ENCODE results near the gene SOWAHA.

Gene SOWAHA

DNA sequence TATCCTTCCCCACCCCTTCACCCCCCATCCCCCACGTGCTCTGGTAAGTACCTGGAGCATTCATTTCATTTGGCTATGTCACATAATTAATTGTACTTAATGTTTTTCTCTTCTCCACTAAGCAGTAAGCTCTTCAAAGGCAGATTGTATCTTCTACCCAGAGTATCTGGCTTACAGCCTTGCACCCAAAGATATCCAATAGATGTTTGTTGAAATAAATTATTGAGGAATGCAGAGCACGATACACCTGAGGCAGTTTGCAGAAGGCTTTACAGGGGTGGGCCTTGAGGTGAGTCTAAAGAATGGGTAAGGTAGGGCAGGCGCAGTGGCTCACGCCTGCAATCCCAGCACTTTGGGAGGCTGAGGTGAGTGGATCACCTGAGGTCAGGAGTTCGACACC, 2.5 kb upstream of the SOWAHA start:
- no peak for DNase-seq

DNA sequence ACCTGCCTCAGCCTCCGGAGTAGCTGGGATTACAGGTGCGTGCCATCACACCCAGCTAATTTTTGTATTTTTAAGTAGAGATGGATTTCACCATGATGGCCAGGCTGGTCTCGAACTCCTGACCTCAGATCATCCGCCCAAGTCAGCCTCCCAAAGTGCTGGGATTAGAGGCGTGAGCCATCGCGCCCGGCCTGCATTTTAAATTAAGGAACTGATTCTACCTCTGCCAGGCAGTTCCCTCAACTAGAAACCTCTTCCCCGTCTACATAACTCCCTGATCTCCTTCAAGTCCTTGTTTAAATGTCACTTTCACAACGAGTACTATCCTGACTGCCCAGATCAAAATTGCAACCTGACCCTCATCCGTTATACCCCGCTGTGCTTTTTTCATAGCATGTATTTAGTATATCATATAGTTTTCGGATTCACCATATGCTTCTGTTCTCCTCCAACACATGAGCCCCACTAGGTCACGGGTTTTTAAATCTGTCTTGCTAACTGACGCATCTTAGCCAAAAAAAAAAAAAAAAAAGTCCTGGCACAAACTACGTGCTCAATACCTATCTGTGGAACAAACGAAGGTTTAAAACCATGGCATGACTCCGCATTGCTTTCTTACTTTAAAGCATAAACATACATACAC, 858 bp upstream of the SOWAHA start:
- peak; percentile 29 to 31 for DNase-seq

DNA sequence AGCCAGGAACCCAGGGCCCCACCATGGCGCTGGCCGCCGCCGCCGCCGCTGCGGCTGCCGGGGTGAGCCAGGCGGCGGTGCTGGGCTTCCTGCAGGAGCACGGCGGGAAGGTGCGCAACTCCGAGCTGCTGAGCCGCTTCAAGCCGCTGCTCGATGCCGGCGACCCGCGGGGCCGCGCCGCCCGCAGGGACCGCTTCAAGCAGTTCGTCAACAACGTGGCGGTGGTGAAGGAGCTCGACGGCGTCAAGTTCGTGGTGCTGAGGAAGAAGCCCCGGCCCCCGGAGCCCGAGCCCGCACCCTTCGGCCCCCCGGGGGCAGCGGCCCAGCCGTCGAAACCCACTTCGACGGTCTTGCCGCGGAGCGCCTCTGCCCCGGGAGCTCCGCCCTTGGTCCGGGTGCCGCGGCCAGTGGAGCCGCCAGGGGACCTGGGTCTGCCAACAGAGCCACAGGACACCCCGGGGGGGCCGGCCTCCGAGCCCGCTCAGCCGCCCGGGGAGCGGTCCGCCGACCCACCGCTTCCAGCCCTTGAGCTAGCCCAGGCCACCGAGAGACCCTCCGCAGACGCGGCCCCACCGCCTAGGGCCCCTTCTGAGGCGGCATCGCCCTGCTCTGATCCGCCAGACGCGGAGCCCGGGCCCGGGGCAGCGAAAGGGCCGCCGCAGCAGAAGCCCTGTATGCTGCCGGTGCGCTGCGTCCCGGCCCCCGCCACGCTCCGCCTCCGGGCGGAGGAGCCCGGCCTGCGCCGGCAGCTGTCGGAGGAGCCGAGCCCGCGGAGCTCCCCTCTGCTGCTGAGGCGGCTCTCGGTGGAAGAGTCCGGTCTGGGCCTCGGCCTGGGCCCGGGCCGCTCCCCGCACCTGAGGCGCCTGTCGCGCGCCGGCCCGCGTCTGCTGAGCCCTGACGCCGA, 749 bp downstream of the SOWAHA start:
- no peak for DNase-seq

DNA sequence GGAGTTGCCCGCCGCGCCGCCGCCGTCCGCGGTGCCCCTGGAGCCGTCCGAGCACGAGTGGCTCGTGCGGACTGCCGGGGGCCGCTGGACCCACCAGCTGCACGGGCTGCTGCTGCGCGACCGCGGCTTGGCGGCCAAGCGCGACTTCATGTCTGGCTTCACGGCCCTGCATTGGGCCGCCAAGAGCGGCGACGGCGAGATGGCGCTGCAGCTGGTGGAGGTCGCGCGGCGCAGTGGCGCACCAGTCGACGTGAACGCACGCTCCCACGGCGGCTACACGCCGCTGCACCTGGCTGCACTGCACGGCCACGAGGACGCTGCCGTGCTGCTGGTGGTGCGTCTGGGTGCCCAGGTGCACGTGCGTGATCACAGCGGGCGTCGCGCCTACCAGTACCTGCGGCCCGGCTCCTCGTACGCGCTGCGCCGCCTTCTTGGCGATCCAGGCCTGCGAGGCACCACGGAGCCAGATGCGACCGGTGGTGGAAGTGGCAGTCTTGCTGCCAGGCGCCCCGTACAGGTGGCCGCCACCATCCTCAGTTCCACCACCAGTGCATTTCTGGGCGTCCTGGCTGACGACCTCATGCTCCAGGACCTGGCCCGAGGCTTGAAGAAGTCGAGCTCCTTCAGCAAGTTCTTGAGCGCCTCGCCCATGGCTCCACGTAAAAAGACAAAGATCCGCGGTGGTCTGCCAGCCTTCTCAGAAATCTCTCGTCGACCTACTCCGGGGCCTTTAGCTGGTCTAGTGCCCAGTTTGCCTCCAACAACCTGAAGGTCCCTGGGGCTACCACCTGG, 1.6 kb downstream of the SOWAHA start:
- no peak for DNase-seq

DNA sequence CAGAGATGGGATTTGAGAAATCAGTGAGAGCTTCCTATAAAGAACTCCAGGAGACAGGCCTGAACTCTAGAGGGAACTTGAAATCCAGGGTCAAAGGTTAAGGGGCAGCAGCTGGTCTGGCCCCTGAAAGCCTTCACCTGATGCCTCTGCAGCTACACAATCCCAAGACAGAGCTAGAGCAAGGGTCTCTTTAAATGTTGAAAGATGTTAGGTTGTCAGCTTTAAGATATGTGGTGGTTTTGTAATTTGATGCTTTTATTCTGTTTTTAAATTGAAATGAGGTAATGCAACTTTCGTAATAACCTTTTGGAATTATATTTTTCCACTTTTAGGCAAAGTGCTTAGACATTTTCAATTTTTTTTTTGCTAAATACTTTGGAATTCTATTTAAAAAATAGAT, 2.4 kb downstream of the SOWAHA start:
- no peak for DNase-seq

DNA sequence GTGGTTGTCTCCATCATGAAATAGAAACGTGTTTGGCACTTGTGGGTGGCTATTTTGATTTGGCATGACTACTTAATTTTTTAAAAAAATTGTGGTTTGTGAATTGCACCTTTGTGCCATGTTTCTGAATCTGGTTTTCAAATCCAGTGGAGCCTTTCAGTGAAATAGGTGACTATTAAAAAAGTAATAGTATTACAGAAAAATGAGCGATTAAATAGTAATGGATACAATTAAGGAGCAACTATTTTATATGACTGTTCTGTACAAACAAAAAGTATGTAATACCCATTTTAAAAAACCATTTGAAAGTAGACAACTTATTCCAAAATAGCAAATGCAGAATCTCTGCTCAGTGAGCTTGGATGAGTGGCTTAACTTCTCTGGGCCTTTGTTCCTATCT, 3.0 kb downstream of the SOWAHA start:
- DNase-seq: no peak

DNA sequence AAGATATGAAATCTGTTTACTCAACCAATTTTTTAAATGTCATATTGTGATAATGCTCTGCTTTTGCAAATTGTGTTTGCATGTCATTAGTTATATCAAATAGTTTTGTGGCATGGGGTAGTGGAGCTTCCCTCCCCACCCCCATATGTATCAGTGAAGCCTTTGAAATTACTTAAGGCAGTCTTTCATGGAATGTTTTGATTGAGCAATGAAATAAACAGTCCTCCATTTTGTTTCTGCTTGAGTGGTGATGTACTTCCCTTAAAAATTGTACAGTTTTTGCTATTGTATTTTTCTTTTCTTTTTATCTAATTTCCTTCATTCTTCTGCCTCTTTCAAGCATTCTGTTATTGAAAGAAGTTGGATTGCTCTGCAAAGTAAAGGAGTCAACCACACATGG, 3.5 kb downstream of the SOWAHA start:
- DNase-seq: no peak

DNA sequence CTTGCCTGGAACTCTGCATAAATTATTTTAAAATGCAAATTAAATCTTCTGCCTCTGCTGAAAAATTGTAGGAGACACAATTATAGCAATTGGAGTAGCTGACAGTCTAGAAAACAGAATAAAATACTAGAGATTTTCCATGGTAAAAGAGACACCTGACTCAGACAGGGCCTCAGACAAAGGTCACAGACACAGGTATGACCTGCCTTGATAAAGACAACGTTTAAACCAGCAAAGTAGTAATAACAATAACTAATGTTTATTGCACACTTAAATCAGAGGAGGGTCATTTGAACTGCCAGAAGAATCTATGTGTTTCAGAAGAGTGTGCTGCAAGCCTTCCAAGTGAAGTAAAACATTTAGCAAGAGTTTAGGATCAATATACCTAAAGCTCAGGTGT, 3.9 kb downstream of the SOWAHA start:
- DNase-seq: no peak

DNA sequence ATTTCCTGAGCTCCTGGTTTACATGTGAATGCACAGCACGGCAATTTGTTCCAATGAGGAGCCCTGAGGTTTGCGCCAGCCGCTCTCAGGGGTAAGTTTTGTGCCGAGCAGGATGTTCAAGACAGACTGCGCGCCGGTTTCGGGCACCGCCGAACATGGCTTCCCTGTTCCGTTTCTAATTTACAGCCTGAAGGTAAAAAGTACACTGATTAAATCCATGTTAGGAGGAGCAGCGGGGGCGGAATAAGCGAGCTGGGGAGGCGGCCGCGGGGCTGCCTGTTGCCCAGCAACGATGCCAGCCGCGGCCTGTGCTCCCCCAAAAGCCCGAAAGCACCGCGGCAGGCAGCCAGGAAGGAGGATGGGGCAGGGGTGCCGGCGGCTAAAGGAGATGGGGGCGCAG, 6.4 kb downstream of the SOWAHA start:
- DNase-seq: no peak

DNA sequence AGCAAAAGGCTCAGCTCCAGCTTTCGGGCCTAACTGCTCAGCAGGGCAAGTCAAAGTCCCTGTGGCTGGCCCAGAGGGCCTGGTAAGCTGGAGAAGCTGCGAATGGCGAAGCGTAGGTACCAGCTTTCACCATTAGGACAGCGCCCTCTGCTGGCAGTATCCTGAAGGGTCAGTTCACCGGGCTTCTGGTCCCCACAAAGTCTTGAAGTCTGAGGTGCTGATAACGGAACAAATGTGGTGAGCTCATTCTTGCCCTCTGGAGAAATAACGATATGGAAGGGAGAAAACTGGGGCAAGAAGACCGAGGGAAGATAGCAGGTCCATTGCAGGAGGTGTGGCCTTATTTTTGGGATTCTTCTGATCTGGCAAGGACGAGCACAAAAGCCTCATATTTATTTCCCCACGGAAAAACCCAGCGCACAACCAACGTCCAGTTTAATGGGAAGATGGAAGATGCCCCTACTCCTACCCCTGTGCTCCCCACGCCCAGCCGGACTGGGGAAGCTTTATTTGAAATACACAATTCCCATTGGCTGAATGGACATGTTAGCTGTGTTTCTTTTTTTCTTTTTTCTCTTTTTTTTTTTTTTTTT, 7.2 kb downstream of the SOWAHA start:
- DNase-seq: peak; percentile 70 to 98

DNA sequence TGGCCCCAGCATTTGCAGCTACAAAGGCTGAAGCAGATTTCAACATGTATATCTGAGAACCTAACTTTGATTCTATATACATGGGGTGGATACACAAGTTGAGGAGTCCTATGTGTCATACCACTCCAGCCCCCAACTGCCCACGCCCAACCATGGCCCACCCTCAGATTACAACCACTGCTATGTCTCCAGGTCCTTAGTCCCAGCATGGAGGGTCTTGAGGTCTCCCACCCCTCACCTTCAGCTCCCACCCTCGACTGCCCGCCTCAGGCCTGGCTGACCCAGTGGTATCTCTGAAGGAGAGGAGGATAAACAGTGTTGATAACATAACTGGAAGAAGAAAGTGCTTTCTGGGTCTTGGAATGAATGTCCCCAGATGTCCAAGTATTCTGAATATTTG, 8.2 kb downstream of the SOWAHA start:
- no peak for DNase-seq

DNA sequence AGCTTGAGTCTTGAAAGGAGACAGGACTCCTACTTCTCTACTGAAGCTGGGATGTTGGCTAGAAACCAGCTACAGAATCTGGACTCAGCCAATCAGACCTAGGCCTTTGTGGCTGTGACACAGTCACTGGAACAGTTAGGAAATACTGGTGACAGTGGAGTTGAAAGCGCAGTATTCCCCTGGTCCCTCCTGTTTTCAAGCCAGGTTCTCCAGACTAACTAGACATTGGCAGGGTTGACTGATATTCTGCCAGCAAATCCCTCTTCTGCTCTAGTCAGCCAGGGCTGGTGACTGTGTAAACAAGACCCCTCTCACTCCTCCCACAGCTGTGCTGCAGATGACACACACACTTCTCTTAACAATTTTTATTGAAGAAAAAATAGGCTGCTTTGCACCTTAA, 8.7 kb downstream of the SOWAHA start:
- DNase-seq: no peak

DNA sequence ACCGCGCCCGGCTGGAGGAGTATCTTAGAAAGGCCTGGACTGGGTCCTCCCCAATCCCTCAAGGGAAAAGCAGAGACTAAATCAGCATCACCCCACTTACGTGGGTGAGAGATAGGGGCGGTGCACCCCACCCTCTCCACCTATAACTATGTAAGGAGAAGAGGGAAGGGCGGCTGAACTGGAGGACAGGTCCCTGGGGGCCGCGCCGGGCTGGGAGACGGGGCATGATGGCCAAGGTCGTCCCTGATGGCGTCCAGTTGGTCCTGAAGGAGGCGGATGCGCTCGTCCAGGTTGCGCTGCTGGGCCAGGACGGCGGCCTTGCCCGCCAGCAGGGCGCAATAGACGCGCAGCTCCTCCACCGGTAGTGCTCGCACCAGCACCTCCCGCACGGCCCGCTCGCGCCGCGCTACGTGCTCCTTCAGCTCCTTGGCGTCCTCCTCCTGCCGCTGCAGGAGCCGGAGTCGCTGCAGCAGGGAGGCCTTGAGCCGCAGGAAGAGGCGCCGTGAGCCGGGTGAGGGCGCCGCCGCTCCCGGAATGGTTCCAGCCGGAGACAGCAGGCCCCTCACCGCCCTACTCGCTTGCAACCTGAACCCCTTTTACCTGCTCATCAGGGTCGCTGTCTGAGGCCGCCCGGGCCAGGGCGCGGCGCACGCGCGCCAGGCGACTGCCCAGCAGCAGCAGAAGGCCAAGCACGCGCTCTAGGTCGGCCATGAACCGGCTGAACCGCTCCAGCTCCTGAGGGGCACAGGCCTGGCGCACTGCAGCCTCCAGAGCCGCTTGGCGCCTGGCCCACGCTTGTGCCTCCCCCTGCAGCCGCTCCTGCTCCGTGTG, 9.8 kb downstream of the SOWAHA start:
- no peak for DNase-seq

DNA sequence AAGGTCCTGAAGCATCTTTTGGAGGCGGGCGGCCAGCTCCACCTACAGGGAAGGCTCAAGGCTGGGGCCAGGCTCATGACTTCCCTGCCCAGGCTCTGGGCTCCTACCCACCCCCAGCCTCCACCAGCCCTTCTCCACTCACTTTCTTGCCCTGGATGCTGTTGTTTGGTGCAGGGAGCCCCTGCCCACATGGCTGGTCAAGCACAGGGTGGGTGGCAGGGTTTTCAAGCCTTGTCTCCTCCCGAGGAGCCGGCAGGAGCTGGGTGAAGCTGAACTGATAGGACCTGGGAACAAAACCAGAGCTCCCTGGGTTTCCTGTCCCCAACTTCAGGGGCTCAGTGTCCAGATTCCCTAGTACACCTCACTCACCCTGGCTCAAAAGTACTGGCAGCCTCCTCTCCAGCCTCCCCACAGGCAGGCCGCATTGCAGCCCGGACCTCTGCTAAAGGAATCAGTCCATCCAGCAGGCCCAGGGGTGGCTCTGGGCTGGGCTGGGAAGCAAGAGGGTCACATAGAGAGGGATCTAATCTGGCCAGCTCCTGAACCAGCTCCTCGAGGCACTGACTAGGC, 10.5 kb downstream of the SOWAHA start:
- DNase-seq: no peak

DNA sequence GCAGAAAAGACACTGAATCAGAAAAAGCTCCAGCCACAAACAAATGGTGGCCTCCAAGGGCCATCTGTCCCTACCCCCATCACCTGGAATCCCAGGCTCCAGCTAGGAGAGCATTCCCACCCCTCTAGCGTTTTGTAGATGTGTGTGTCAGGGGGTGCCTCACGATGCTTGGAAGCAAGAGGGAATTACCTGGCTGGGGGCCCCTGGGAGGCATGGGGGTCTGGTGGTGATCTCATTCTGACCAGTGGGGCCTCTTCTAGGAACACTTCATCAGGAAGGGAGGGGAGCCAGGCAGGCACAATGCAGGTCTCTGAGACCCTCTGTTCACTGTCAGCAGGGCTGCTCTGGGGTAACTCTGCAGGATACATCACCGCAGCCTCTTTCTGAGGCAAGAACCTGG, 11.3 kb downstream of the SOWAHA start:
- no peak for DNase-seq

DNA sequence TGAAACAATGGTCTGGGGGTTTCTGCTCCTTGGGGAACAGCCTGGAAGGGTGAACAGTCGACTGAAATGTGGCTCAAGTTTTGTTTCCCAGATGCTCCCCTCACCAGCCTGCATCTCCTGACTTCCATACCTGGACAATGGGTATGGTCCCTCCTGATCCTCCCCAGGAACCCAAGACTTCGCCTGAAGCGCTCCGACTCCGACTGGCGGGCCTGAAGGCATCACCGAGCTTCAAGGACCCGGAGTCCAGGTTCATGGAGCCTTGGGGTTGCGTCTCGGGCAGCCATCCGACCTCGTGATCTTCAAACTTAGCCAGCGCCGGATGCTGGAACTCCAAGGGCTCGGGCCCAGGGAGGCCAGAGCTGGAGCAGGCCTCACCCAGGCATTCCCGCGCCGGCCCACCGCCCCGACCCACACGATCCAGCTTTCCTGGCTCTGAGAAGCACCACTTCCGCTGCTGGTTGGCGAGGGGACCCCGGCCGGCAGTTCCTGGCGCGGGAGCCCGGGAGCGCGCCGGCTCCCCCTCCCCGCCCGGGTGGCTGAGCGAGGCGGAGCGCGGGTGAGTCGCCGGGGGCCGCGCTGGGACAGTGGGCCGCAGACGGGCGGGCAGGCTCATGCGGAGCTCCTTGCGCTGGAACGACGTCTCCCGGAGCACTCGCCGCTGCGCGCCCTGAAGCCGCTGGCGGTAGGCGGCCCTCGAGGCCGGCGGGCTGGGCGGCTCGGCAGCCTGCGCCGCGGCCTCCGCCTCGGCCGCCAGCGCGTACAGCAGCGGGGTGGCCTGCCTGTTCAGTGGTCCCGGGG, 12.1 kb downstream of the SOWAHA start:
- DNase-seq: no peak

DNA sequence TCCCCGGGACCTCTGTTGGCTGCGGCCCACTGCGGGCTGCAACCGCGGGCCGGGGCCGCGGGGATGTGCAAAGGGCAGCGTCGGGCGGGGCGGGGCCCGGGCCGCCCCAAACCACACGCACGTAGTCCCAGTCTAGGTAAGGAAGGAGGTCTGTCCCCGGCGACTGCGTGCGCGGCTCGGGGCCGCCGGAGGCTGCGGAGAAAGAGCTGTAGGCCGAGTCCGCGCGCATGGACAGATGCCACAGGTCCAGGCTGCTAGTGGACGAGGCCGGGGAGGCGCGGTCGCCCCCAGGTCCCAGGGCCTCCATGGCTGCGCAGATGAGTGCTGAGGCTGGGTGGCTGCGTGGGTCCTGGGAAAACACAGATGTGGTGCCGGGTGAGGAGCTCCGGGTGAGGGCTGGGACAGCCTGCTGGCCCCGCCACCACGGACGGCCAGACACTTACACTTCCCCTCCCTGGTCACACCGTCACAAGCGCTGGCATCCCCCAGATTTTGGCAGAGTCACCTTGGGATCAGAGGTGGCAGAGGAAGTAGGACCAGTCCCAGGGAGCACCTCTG, 12.8 kb downstream of the SOWAHA start:
- no peak for DNase-seq

DNA sequence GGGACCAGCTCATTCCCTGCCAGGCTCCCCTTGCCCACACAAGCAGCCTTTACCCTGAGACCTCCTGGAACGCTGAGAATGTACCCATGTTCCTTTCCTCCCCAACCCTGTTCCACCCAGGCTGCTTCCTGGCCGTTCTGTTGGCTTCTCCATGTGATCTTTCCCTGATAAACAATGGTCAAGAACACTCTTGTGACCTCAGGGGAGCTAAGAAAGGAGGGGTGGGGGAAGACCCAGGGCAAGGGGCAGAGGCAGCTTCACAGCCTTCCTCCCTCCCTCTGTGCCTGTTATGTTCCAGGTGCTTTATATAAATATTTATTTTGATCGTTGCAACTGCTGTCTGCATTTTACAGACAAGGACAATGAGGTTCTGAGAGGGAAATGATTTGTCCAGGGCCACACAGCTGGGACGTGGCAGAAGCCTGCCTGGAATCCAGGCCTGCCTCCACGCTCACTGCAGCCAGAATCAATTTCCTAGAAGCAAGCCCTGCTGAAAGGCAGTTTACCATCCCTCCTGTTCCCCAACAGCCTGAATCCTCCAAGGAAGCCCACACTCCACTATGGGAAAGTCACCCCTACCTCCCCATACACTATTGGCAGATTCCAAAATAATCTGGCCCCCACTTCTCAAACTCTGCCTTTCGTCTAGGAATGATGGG, 13.5 kb downstream of the SOWAHA start:
- DNase-seq: no peak

DNA sequence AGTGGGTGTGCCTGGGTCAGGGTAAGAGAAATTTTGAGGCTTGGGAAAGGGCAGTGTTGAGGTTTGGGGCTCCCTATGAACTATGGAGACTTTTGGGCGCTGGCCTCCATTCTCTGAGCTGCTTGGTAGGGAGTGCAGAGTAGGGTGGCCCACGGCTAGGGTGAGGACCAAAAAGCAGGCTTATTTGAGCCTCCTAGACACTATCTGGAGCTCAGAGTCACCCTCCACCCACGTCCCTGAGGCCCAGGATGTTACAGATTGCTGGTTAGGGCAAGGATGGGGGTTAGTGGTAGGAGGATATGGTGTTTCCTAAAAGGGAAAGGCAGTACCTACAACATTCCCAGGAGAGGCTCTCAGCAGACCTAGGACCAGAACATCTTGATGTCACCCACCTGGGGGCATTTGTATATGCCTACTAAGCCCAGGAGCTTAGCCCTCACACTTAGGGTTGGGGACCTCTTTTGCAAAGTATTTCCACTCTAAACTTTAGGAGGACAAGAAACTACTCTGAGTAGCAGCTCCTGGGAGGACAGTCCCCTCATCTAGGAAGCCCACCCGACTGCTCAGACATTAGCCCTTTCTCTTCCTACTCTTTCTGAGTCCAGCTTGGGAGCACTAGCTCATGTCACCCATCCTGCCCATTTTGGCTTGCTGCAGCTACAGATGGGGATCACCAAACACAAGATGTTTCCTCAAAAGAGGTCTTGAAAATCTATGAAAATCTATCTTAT, 15.0 kb downstream of the SOWAHA start:
- DNase-seq: no peak

Measured in inflammatory macrophage treated with lipopolysaccharide for 1 hour (primary cell).